HL-60 (cell line): ENCODE measurements around the gene E2F7.
"Not testable (repeated sequence)": the region's sequence is repeated elsewhere in the genome, so short reads cannot be mapped to it uniquely, and the experiment has no call there.

Experiments
- GABPA ChIP-seq: IDR thresholded peaks from 2 replicates; pipeline ENCODE4 v1.6.1; 2012; ENCODE audit warnings: low read depth
- POLR2AphosphoS5 ChIP-seq: IDR thresholded peaks from 2 replicates; pipeline ENCODE4 v1.6.1; 2012; ENCODE audit warnings: low read depth
- REST ChIP-seq: IDR thresholded peaks from 2 replicates; pipeline ENCODE4 v1.6.1; 2012; ENCODE audit warnings: low read depth; ENCODE audit not compliant: insufficient replicate concordance
- TF ChIP-seq, protein P1 (sequence below): IDR thresholded peaks from one replicate; pipeline ENCODE4 v1.5.1; 2011; ENCODE audit warnings: low read length, control low read depth, inconsistent platforms; ENCODE audit not compliant: insufficient read depth

DNA sequence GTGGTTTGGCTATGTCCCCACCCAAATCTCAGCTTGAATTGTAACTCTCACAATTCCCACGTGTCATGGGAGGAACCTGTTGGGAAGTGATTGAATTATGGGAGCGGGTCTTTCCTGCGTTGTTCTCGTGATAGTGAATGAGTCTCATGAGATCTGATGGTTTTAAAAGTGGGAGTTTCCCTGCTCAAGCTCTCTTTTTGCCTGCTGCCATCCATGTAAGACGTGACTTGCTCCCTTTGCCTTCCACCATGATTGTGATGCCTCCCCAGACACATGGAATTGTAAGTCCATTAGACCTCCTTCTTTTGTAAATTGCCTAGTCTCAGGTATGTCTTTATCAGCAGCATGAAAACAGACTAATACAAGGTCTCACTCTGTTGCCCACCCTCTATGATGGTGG is 8.5 kb upstream of the E2F7 start:
- TF ChIP-seq, protein P1, sequence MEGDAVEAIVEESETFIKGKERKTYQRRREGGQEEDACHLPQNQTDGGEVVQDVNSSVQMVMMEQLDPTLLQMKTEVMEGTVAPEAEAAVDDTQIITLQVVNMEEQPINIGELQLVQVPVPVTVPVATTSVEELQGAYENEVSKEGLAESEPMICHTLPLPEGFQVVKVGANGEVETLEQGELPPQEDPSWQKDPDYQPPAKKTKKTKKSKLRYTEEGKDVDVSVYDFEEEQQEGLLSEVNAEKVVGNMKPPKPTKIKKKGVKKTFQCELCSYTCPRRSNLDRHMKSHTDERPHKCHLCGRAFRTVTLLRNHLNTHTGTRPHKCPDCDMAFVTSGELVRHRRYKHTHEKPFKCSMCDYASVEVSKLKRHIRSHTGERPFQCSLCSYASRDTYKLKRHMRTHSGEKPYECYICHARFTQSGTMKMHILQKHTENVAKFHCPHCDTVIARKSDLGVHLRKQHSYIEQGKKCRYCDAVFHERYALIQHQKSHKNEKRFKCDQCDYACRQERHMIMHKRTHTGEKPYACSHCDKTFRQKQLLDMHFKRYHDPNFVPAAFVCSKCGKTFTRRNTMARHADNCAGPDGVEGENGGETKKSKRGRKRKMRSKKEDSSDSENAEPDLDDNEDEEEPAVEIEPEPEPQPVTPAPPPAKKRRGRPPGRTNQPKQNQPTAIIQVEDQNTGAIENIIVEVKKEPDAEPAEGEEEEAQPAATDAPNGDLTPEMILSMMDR: not testable (repeated sequence)
- not testable (repeated sequence) for TF ChIP-seq GABPA, REST, POLR2AphosphoS5
